ENCODE results near the gene RASGRP2.
A peak's percentile ranks its signal among the peaks of the same experiment; 100 is the strongest.

Gene RASGRP2

DNA sequence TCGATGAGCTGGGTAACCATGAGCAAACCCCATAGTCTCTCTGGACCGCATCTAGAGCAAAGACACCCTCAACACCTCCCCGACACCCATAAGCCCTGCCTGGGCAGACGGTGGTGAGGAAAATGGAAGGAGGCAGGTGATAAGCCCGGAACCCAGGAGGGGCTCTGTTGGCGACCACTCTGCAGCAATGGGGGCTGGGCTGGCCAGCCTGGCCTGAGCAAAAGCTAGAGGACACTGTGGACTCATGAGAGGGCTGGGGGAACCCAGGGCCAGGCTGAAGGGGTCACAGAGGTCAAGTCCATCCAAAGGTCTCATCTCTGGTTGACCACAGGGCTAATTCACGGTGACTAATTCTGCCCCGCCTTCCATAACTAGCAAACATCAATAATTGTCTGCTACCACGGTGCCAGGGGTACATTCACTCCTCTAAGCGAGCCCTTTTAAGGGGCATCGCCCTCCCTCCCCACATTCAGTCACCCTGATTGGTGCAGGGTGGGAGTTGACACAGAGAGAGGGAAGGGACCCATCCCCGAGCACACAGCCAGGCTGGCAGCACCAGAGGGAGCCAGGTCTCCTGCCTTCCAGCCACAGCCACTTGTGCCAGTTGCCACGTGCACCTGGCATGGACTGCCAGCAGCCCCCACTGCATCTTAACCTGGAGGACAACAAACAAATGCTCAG is 11.9 kb upstream of the RASGRP2 start:
- DNase-seq, result no peak

DNA sequence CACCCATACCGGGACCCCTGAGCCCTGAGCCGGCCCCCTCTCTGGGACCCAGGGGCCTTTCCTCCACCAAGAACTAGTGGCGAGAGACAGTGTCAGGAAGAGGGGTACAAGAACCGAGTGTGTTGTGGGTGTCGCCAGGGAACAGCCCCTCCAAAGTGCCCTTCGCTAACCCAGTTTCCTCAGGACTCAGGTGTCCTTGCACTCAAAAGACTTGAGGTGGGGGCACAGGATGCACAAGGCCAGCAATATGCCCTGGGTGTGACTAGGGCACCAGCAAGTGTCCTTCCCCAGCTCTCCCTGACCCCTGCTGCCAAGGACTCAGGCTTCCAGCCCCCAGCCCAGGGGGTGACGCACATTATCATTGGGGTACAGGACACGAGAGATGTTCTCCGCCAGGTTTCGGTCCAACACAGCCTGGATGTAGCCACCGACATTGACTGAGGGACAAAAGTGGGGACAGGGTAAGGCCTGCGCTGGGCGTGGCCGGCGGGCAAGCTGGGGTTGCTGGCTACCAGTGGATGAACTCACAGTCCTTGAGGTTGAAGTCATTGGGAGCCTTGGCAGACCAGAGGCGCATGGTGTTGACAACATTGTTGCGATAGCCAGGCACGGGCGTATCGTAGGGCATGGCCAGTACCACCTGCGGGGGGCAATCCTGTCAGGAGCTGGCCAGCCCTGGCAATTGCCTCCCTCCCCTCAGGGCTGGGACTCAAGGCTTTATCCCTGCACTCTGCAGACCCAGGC is 11.1 kb upstream of the RASGRP2 start:
- no peak for DNase-seq

DNA sequence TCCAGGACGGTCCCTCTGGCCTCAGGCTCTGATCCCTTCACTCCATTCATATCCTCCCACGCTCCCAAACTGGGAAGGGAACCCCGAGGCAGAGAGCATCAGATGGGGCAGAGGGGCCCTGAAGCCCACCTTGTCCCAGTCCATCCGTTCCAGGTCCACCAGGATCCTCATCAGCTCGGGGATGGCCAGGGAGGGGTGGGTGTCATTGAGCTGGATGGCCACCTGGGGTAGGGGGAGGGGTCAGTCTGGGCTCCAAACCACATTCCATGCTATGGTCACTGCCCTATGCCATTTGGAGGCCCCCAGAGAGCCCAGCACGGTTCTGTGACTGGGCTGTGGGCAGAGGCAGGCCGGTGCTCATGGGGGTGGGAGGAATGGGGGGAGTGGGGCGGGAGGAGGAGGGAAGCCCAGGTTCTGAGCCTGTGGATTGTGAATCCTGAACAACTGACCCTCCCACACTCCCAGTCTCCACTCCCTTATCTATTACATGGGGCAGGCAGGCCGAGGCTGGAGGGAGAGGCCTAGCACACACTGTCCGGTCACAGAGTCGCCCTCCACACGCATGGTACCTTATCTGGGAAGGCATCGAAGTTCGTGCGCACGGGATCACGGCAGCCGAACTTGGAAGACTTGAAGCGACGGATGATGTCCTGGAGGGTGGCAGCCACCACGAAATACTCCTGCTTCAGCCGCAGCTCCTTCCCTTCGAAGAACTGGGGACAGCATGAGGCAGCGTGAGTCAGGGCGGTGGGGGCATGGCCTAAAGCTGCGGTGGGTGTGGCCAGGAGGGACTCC is 10.4 kb upstream of the RASGRP2 start:
- no peak for DNase-seq

DNA sequence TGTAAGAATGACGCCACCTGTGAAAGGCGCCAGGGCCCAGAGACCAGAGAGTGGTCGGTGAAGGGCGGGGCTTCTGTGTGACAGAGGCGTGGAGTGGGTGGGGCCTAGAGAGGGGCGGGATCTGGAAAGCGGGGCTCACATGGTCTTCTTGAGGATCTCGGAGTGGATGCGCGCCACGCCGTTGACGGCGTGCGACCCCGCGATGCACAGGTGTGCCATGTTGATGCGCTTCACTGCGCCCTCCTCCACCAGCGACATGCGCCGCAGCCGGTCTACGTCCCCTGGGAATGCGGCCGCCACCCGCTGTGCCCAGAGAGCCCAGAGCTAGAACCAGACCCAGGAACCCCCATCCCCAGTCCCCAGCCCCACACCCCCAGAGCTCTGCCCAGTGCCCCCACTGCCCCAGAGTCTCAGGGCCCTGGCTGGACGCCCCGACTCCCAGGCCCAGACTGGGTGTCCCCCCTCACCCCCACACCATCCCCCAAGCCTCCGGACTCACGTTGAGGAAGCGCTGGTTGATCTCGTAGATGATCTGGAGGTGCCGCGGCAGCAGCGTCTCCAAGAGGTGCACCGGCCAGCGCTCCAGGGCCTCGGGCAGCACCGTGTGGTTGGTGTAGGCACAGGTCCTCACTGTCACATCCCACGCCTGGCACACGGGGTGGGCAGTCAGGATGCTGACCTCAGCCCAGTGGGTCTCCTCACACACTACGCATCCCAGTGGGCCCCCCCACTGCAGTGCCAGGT is 9.6 kb upstream of the RASGRP2 start:
- no peak for DNase-seq

GRCh38 chr11:64753019-64753379 is 9.1 kb upstream of the RASGRP2 start:
- no peak for DNase-seq

DNA sequence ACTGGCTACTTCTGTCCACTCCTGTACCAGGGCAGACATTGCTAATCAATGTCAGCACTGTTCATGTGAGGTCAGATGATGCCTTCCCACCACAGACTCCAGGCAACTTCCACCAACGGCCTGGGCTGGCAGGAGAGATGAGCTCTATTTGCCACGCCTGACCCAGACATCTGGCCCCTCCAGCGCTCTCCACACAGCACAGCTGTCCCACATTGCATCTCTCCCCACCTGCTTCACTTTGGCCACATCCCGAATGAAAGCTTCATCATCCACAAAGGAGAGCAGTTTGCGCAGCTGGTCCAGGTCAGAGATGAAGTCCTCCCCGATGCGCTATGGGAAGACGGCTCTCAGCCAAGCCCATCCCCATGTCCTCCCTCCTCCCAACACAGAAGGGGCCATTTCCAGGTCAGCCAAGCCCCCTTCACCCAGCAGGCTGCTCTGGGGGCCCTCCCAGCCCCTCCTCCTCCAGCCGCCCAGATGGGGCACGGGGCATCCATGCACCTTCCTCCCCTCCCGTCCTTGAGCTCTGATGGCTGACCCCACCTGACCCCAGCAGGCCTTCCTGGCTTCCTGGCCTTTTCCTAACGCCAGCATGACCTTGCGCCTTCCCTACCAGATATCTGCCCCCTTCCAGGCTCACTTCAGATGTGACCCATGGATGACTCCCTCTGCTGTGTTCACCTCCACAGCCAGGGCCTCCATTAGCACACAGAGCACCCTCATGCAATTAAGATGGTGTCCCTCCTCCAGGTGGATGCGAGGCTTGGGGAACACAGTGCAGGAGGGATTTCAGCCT is 8.4 kb upstream of the RASGRP2 start:
- DNase-seq, result peak; percentile 35

DNA sequence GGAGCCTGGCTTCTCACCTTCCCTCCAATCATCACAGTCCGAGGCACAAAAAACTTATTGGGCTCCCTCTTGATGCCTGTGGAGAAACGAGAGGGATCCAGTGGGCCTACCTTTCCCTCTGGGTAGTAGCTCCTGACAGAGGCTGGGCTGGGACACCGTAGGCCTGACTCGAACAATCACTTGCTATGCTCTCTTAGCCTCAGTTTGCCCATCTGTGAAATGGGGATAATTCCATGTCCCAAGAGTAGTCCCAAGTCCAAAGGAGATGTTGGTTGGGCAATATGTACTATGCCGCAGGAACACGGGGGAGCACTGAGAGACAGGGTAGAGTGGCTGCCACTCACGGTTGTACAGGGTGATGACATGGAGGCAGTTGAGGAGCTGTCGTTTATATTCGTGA is 7.6 kb upstream of the RASGRP2 start:
- DNase-seq, result no peak

GRCh38 chr11:64751136-64751535 is 7.2 kb upstream of the RASGRP2 start:
- no peak for DNase-seq

DNA sequence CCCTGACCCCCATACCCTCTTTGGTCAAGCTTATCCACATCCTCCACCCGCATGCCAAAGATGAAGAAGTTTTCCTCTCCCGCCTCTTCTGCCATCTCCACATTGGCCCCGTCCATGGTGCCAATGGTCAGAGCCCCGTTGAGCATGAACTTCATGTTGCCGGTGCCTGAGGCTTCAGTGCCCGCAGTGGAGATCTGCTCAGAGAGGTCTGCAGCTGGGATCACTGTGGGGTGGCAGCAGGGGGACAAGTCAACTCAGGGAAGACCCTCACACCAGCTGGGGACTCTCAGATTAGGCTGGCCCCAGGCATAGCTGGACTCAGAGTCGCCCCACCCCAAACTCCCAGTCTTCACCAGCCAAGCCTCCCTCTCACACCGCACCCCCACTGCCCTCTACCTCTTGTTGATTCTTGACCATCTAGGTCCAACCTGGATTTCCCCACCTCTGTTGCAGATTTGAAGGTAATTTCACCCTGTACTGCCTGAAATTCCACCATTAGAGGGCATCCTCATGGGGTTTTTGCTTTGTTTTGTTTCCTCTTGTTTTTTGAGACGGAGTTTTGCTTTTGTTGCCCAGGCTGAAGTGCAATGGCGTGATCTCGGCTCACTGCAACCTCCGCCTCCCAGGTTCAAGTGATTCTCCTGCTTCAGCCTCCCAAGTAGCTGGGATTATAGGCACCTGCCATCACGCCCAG is 6.6 kb upstream of the RASGRP2 start:
- no peak for DNase-seq

DNA sequence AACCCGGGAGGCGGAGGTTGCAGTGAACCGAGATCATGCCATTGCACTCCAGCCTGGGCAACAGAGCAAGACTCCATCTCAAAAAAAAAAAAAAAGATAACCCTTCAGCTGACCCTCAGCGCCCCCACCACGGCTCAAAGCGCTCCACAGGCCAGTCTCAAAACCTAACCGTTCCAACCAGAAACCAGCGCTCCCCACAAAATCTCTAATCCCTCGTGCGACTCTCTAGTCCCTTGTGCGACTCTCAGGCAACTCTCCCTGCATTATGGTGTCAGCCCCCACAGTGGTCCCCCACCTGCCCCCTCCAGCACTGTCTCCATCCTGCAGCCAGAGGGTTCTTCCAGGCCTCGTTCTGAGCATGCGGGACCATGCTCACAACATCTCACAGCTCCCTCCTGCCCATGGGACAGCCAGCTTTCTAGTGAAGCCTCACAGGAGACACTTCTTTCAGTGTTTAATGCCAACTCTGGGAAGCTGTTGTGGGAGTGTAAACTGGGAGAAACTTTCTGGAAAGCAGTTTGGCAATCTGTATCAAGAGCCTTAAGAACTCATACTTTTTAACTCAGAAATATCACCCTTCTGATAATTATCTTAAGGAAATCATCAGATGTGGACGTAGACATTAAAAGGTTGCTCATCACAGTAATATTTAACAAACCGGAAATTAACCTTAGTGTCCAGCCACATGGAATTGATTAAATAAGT is 4.2 kb upstream of the RASGRP2 start:
- DNase-seq, result peak; percentile 48

- no peak for DNase-seq
Measured at GRCh38 chr11:64746486-64746885, 2.5 kb upstream of the RASGRP2 start.

- DNase-seq, result peak; percentile 85
Measured at GRCh38 chr11:64745521-64746328, 1.8 kb upstream of the RASGRP2 start.

DNA sequence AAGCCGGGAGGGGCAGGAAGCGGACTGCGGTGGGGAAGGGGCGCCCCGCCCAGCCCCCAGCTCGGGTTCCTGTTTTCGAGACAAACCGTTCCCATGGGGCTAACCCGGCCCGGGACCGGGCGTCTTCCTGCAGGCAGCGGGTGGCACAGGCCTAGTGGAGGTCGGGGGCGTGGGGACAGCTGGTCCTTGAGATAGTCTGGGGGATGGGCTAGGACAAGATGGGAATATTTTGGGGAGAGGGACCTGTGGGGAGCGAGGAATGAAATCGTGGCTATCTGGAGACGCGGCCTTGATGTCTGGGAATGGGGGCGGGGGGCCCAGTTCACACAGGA is 1.2 kb upstream of the RASGRP2 start:
- peak; percentile 72 for DNase-seq

- DNase-seq, result peak; percentile 29
Measured at GRCh38 chr11:64744544-64745188, 724 bp upstream of the RASGRP2 start.

- peak; percentile 67 for DNase-seq
Measured at GRCh38 chr11:64742889-64743590, 902 bp downstream of the RASGRP2 start.

GRCh38 chr11:64742087-64742888 is 1.7 kb downstream of the RASGRP2 start:
- peak; percentile 55 for DNase-seq

GRCh38 chr11:64741375-64742086 is 2.4 kb downstream of the RASGRP2 start:
- peak; percentile 28 for DNase-seq
